ENCODE measurements around the gene TRIP4.

DNA sequence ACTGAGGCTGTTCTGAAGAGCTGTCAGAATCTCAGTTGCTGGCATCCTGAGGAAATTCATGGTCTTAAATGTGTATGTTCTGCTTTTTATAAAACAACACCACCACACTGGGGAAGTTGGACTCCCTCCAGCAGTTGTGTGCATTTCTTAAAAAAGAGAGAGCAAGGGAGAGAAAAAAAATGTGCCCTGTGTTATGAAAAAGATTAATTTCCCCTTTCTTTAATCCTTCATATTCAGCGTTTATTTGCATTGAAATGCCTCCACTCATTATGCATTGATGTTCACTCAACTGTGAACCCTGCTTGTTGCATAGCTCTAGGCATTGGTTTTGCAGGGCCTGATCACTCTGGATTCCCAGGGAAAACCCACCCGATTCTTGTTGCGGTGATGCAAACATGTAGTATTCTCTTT lies 68.3 kb downstream of the TRIP4 start:
- TF ChIP-seq, protein P1, sequence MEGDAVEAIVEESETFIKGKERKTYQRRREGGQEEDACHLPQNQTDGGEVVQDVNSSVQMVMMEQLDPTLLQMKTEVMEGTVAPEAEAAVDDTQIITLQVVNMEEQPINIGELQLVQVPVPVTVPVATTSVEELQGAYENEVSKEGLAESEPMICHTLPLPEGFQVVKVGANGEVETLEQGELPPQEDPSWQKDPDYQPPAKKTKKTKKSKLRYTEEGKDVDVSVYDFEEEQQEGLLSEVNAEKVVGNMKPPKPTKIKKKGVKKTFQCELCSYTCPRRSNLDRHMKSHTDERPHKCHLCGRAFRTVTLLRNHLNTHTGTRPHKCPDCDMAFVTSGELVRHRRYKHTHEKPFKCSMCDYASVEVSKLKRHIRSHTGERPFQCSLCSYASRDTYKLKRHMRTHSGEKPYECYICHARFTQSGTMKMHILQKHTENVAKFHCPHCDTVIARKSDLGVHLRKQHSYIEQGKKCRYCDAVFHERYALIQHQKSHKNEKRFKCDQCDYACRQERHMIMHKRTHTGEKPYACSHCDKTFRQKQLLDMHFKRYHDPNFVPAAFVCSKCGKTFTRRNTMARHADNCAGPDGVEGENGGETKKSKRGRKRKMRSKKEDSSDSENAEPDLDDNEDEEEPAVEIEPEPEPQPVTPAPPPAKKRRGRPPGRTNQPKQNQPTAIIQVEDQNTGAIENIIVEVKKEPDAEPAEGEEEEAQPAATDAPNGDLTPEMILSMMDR (IDR thresholded peaks at IDR 0.05), result no peak
- TF ChIP-seq ZFX (IDR thresholded peaks at IDR 0.05; ENCODE audit: borderline replicate concordance), result no peak
